ENCODE results near the gene DHRS3.

- TF ChIP-seq CTCF (IDR thresholded peaks at IDR 0.05), result no peak
- no peak for TF ChIP-seq POLR2A (IDR thresholded peaks at IDR 0.05)
- TF ChIP-seq POLR2AphosphoS5 (IDR thresholded peaks at IDR 0.05), result no peak
Observed at GRCh38 chr1:12643079-12643478, 25.1 kb upstream of the DHRS3 start.
